HG03432 (cell line): ENCODE results near the gene ADIG.

Source experiments
- ATAC-seq: cut with Tn5 transposase; IDR thresholded peaks from one replicate; pipeline ENCODE4 v1.9.1; 2021; ENCODE audit warnings: mild to moderate bottlenecking, moderate library complexity; ENCODE audit not compliant: unreplicated experiment

ADIG gene

DNA sequence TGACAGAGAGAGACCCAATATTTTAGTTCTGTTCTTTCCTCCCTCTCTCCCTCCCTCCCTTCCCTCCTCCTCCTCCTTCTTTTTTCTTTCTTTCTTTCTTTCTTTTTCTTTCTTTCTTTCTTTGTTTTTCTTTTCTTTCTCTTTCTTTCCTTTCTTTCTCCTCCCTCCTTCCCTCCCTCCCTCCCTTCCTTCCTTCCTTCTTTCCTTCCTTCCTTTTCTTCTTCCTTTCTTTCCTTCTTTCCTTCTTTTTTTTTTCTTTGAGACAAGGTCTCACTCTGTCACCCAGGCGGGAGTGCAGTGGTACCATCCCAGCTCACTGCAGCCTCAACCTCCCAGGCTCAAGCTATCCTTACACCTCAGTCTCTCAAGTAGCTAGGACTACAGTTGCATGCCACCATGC lies 49.0 kb downstream of the ADIG start:
- ATAC-seq = no peak

DNA sequence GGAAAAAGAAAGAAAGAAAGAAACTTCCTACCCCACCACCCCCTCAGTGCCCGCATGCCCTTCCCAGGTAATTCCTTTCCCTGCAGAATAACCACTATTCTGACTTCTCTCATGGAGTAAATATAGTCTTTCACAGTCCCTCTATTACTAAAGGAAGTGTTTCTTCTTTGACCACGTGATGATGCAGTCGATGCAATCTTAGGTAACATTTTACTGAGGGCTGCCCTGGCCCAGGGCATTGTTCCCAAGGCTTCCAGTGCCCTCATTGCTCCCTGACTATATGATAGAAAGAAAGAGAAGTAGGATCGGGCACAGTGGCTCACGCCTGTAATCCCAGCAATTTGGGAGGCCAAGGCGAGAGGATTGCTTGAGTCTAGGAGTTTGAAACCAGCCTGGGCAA lies 49.7 kb downstream of the ADIG start:
- ATAC-seq = no peak

DNA sequence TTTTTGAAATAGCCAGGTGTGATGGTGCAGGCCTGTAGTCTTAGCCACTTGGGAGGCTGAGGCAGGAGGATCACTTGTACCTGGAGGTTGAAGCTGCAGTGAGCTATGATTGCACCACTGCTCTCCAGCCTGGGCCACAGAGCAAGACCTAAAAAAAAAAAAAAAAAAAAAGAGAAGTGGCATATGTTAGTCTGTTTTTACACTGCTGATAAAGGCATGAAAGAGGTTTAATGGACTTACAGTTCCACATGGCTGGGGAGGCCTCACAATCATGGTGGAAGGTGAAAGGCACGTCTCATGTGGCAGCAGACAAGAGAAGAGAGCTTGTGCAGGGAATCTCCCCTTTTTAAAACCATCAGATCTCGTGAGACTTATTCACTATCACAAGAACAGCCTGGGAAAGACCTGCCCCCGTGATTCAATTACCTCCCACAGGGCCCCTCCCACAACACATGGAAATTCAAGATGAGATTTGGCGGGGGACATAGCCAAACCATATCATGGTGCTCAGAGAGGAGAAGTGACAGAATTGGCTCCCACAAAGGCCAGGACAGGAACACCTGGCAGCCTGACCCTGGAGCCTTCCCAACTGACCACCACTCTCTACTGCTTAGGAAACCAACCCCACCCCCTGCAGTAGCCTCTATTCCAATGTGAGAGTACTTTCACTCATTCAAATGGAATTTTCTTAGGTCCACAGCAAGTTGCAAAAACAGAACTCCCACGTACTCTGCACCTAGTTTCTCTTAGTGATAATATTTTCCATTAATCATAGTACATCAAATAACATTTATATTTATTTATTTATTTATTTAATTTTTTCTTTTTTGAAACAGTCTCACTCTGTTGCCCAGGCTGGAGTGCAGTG lies 50.4 kb downstream of the ADIG start:
- ATAC-seq = no peak

GRCh38 chr20:38633577-38634093 lies 52.6 kb downstream of the ADIG start:
- ATAC-seq = peak; percentile 51

DNA sequence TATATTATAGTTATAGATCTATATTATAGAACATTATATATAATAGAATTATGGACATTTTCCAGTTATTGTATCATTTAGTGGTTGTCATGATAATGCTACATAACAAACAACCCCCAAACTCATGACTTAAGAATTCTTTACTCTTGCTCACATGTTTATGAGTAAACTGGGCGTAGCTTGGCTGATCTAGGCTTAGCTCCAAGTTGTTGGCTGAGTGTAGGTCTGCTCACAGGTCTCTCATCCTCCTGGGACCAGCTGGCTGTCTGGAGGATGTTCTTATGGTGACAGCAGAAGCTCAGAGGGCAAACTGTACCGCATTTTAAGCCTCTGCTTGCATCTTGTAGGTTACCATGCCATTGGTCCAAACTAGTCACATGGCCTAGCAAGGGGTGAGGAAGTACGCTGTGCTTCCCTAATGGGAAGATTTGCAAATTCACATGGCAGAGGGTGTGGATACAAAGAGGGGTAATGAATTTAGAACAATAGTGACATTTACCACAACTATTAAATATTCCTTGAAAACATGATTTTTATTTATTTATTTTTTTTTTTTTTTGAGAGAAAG lies 54.8 kb downstream of the ADIG start:
- no peak for ATAC-seq
